Tibial artery (tissue), 4 donors: ENCODE measurements around the gene GAA.
A peak's percentile ranks its signal among the peaks of the same experiment; 100 is the strongest.

Experiments used
- DNase-seq, 2 donors: peaks; one replicate each; pipeline ENCODE4 v3.0.0-alpha.2; 2019
- H3K27ac ChIP-seq, 2 donors: fragments of 200-600 bp; sonication (generic) in 1 of 2; 1 replicate in 1 of 2; 2 replicates in 1 of 2; pipeline ENCODE4 v1.5.1; 2018 to 2019; ENCODE audit warnings: mild to moderate bottlenecking in 1 of 2
- H3K27me3 ChIP-seq, 2 donors: fragments of 200-600 bp; sonication (generic) in 1 of 2; one replicate each; pipeline versions ENCODE4 v1.5.1 to v1.6.0; 2016 to 2019
- H3K36me3 ChIP-seq, 3 donors: fragments of 200-600 bp; sonication (generic) in 2 of 3; one replicate each; pipeline ENCODE4 v1.5.1; 2016 to 2019; ENCODE audit warnings: mild to moderate bottlenecking in 2 of 3
- H3K4me1 ChIP-seq, 4 donors: fragments of 200-600 bp; sonication (generic) in 2 of 4; 1 replicate in 3 of 4; 2 replicates in 1 of 4; pipeline ENCODE4 v1.5.1; 2016 to 2019
- H3K4me3 ChIP-seq, 2 donors: fragments of 200-600 bp; sonication (generic) in 1 of 2; 1 replicate in 1 of 2; 2 replicates in 1 of 2; pipeline ENCODE4 v1.5.1; 2018 to 2019; ENCODE audit warnings: mild to moderate bottlenecking in 2 of 2
- H3K9me3 ChIP-seq, 3 donors: fragments of 200-600 bp; sonication (generic) in 1 of 3; one replicate each; pipeline ENCODE4 v1.5.1; 2016 to 2019
- intact Hi-C: fragments of 100-400 bp; cut with DNase I; formaldehyde crosslinking; loops from one replicate; pipeline ENCODE4 v1.15.0; 2023; ENCODE audit warnings: low total_unique reads
- TF ChIP-seq, protein P1 (sequence below), 2 experiments: fragments of 200-600 bp in 1 of 2; fragments of 450-650 bp in 1 of 2; IDR thresholded peaks; one replicate each; pipeline ENCODE4 v1.5.1; 2017 to 2019; ENCODE audit warnings: antibody characterized with exemption in 2 of 2, mild to moderate bottlenecking in 1 of 2, moderate library complexity in 1 of 2

GAA gene

GRCh38 chr17:80097844-80098691 lies 3.3 kb upstream of the GAA start:
- TF ChIP-seq, protein P1, sequence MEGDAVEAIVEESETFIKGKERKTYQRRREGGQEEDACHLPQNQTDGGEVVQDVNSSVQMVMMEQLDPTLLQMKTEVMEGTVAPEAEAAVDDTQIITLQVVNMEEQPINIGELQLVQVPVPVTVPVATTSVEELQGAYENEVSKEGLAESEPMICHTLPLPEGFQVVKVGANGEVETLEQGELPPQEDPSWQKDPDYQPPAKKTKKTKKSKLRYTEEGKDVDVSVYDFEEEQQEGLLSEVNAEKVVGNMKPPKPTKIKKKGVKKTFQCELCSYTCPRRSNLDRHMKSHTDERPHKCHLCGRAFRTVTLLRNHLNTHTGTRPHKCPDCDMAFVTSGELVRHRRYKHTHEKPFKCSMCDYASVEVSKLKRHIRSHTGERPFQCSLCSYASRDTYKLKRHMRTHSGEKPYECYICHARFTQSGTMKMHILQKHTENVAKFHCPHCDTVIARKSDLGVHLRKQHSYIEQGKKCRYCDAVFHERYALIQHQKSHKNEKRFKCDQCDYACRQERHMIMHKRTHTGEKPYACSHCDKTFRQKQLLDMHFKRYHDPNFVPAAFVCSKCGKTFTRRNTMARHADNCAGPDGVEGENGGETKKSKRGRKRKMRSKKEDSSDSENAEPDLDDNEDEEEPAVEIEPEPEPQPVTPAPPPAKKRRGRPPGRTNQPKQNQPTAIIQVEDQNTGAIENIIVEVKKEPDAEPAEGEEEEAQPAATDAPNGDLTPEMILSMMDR (IDR thresholded peaks at IDR 0.05), result no peak
- Histone ChIP-seq H3K4me3 (no peak overlapping the region), H3K4me1 (peaks cover 0 to 26% (median 11%) of the 10 kb centered on the region in 4 donors), H3K9me3 (no peaks in the 10 kb centered on the region), H3K27ac (no peak overlapping the region), H3K27me3 (no peaks in the 10 kb centered on the region), H3K36me3 (no peaks in the 10 kb centered on the region)
- no peak for DNase-seq
- intact Hi-C loops, result no loop called here

DNA sequence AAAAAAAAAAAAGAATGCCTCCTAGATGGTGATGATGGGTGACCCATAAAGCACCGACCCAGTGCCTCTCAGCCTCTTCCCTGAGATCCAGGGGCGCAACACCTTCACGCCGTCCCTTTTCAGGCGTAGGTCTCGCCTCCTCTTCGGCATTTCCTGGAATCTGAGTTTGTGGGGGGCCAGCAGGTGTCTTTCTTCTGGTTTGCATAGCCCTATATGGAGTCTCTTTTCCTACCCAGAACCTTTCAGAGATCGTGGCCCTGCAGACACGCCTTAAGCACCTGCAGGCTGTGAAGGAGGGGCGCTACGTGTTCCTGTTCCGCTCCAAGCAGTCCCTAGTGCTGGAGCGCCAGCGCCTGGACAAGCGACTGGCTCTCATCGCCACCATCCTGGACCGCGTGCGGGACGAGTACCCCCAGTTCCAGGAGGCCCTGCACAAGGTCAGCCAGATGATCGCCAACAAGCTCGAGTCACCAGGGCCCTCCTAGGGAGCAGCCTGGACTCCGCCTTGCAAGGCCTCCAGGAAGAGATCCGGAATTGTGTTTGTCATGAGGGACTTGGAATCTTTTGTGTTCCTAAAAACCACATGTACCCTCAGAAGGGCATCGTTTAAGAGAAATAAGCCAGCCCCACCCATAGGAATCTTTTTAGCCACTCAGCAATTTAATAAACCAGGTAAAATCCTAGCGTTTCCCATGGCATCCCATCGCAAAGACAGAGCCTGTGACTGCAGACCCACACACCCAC lies 1.9 kb upstream of the GAA start:
- Histone ChIP-seq H3K27me3 (no peaks in the 10 kb centered on the region), H3K4me3 (no peak overlapping the region), H3K9me3 (no peaks in the 10 kb centered on the region), H3K36me3 (no peaks in the 10 kb centered on the region), H3K4me1 (peaks cover 0 to 30% (median 11%) of the 10 kb centered on the region in 4 donors), H3K27ac (no peak overlapping the region)
- intact Hi-C loops, result loop anchor here (5.0 kb wide), 1 partner anchor 163 kb away; the partner anchor contains the start of gene RNF213
- DNase-seq, result no peak
- TF ChIP-seq, protein P1 (IDR thresholded peaks at IDR 0.05), result no peak

- no peak overlapping the region for H3K4me3 ChIP-seq
- H3K9me3 ChIP-seq, result no peaks in the 10 kb centered on the region
- peaks cover 0 to 32% (median 11%) of the 10 kb centered on the region in 4 donors for H3K4me1 ChIP-seq
- TF ChIP-seq, protein P1 (IDR thresholded peaks at IDR 0.05), result no peak
- H3K36me3 ChIP-seq, result no peaks in the 10 kb centered on the region
- no peak overlapping the region for H3K27ac ChIP-seq
- intact Hi-C loops, result loop anchor here (5.0 kb wide), 1 partner anchor 162 kb away; the partner anchor contains the start of gene RNF213
- no peaks in the 10 kb centered on the region for H3K27me3 ChIP-seq
- DNase-seq, result no peak
Measured at GRCh38 chr17:80100035-80100323, 1.4 kb upstream of the GAA start.

DNA sequence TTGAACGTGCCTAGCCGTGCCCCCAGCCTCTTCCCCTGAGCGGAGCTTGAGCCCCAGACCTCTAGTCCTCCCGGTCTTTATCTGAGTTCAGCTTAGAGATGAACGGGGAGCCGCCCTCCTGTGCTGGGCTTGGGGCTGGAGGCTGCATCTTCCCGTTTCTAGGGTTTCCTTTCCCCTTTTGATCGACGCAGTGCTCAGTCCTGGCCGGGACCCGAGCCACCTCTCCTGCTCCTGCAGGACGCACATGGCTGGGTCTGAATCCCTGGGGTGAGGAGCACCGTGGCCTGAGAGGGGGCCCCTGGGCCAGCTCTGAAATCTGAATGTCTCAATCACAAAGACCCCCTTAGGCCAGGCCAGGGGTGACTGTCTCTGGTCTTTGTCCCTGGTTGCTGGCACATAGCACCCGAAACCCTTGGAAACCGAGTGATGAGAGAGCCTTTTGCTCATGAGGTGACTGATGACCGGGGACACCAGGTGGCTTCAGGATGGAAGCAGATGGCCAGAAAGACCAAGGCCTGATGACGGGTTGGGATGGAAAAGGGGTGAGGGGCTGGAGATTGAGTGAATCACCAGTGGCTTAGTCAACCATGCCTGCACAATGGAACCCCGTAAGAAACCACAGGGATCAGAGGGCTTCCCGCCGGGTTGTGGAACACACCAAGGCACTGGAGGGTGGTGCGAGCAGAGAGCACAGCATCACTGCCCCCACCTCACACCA lies 724 bp downstream of the GAA start:
- TF ChIP-seq, protein P1 (IDR thresholded peaks at IDR 0.05), result no peak
- DNase-seq, result peak in 1 of 2 donors; percentile 40
- Histone ChIP-seq H3K27me3 (no peaks in the 10 kb centered on the region), H3K27ac (peak overlapping the region; percentile 85 to 89), H3K9me3 (no peaks in the 10 kb centered on the region), H3K4me1 (peaks cover 0 to 32% (median 11%) of the 10 kb centered on the region in 4 donors), H3K36me3 (peaks cover 0 to 14% (median 0%) of the 10 kb centered on the region in 3 donors), H3K4me3 (peak overlapping the region; percentile 70 to 86)
- intact Hi-C loops, result loop anchor here (5.0 kb wide), 1 partner anchor 160 kb away; the partner anchor contains the start of gene RNF213

GRCh38 chr17:80102664-80103448 lies 1.5 kb downstream of the GAA start:
- Histone ChIP-seq H3K4me1 (peaks cover 0 to 32% (median 11%) of the 10 kb centered on the region in 4 donors), H3K4me3 (no peak overlapping the region), H3K27me3 (no peaks in the 10 kb centered on the region), H3K27ac (no peak overlapping the region), H3K9me3 (no peaks in the 10 kb centered on the region), H3K36me3 (peaks cover 0 to 22% (median 0%) of the 10 kb centered on the region in 3 donors)
- intact Hi-C loops, result loop anchor here (5.0 kb wide), 1 partner anchor 159 kb away; the partner anchor contains the start of gene RNF213
- DNase-seq, result no peak
- TF ChIP-seq, protein P1 (IDR thresholded peaks at IDR 0.05), result no peak
